Stimulated activated naive CD8-positive, alpha-beta T cell treated with anti-CD3 and anti-CD28 coated beads, Interleukin-15, Interleukin-2, amounts not matched to agents 100 ng/mL and 50 ng/mL, for 24 hours (primary cell): ENCODE data around the gene TMEM117.

Experiments used
- H3K27ac Mint-ChIP-seq: one replicate; pipeline ENCODE4 v1.8.0; 2021; ENCODE audit warnings: mild to moderate bottlenecking, mixed read lengths
- H3K27me3 Mint-ChIP-seq: one replicate; pipeline ENCODE4 v1.8.0; 2021; ENCODE audit warnings: mixed read lengths
- H3K36me3 Mint-ChIP-seq: one replicate; pipeline ENCODE4 v1.8.0; 2021; ENCODE audit warnings: low read depth, mixed read lengths
- H3K4me1 Mint-ChIP-seq: one replicate; pipeline ENCODE4 v1.8.0; 2021; ENCODE audit warnings: low read depth, mixed read lengths
- H3K4me3 Mint-ChIP-seq: one replicate; pipeline ENCODE4 v1.8.0; 2021; ENCODE audit warnings: mild to moderate bottlenecking, mixed read lengths
- H3K9me3 Mint-ChIP-seq: one replicate; pipeline ENCODE4 v1.8.0; 2021; ENCODE audit warnings: mixed read lengths

TMEM117 gene

GRCh38 chr12:44385964-44386363 is 550.1 kb downstream of the TMEM117 start:
- no peaks in the 10 kb centered on the region for H3K9me3 Mint-ChIP-seq
- no peaks in the 10 kb centered on the region for H3K27me3 Mint-ChIP-seq
- no peak overlapping the region for H3K27ac Mint-ChIP-seq
- no peak overlapping the region for H3K4me3 Mint-ChIP-seq
- no peaks in the 10 kb centered on the region for H3K4me1 Mint-ChIP-seq
- no peaks in the 10 kb centered on the region for H3K36me3 Mint-ChIP-seq

- Mint-ChIP-seq H3K27ac (no peak overlapping the region), H3K4me1 (no peaks in the 10 kb centered on the region), H3K9me3 (no peaks in the 10 kb centered on the region), H3K4me3 (no peak overlapping the region), H3K36me3 (no peaks in the 10 kb centered on the region), H3K27me3 (no peaks in the 10 kb centered on the region)
Observed at GRCh38 chr12:44387581-44387980, 551.7 kb downstream of the TMEM117 start.

- no peaks in the 10 kb centered on the region for H3K36me3 Mint-ChIP-seq
- no peaks in the 10 kb centered on the region for H3K9me3 Mint-ChIP-seq
- H3K27me3 Mint-ChIP-seq: no peaks in the 10 kb centered on the region
- no peak overlapping the region for H3K27ac Mint-ChIP-seq
- no peak overlapping the region for H3K4me3 Mint-ChIP-seq
- H3K4me1 Mint-ChIP-seq: no peaks in the 10 kb centered on the region
Observed at GRCh38 chr12:44389038-44389437, 553.2 kb downstream of the TMEM117 start.

GRCh38 chr12:44389896-44390295 is 554.0 kb downstream of the TMEM117 start:
- Mint-ChIP-seq H3K27ac (no peak overlapping the region), H3K9me3 (no peaks in the 10 kb centered on the region), H3K36me3 (no peaks in the 10 kb centered on the region), H3K27me3 (no peaks in the 10 kb centered on the region), H3K4me3 (no peak overlapping the region), H3K4me1 (no peaks in the 10 kb centered on the region)

GRCh38 chr12:44397631-44398030 is 561.8 kb downstream of the TMEM117 start:
- Mint-ChIP-seq H3K4me3 (no peak overlapping the region), H3K27me3 (no peaks in the 10 kb centered on the region)

GRCh38 chr12:44403185-44403584 is 567.3 kb downstream of the TMEM117 start:
- Mint-ChIP-seq H3K27ac (no peak overlapping the region), H3K27me3 (peaks cover 15% of the 10 kb centered on the region), H3K36me3 (no peaks in the 10 kb centered on the region), H3K9me3 (no peaks in the 10 kb centered on the region), H3K4me3 (no peak overlapping the region), H3K4me1 (no peaks in the 10 kb centered on the region)

More at GRCh38 chr12:44397631-44398030, 561.8 kb downstream of the TMEM117 start:
- Mint-ChIP-seq H3K36me3 (no peaks in the 10 kb centered on the region), H3K4me1 (no peaks in the 10 kb centered on the region), H3K27ac (no peak overlapping the region), H3K9me3 (no peaks in the 10 kb centered on the region)

DNA sequence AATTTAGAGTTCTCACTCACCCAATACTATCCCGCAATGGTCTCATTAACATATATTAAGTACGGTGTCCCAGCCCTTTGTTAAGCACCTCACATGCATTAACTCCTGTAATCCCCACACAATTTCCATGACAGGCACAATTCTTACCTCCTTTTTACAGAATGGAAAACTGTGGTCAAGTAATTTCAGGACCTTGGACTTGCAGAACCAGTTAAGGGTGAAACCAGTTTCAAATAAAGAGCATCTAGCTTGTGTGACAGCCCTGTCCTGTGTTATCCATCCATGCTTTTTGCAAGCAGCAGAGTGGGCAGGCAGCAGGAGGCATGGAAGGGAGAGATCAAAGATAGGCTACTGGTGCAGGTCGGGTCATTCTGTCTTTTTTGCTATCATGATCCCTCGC is 569.4 kb downstream of the TMEM117 start:
- H3K36me3 Mint-ChIP-seq: no peaks in the 10 kb centered on the region
- no peak overlapping the region for H3K4me3 Mint-ChIP-seq
- no peaks in the 10 kb centered on the region for H3K9me3 Mint-ChIP-seq
- no peaks in the 10 kb centered on the region for H3K4me1 Mint-ChIP-seq
- no peak overlapping the region for H3K27ac Mint-ChIP-seq
- H3K27me3 Mint-ChIP-seq: peaks cover 19% of the 10 kb centered on the region

- Mint-ChIP-seq H3K27me3 (peaks cover 22% of the 10 kb centered on the region), H3K4me3 (no peak overlapping the region), H3K4me1 (no peaks in the 10 kb centered on the region), H3K9me3 (peaks cover 8% of the 10 kb centered on the region), H3K36me3 (no peaks in the 10 kb centered on the region), H3K27ac (no peak overlapping the region)
Observed at GRCh38 chr12:44422559-44422958, 586.7 kb downstream of the TMEM117 start.

DNA sequence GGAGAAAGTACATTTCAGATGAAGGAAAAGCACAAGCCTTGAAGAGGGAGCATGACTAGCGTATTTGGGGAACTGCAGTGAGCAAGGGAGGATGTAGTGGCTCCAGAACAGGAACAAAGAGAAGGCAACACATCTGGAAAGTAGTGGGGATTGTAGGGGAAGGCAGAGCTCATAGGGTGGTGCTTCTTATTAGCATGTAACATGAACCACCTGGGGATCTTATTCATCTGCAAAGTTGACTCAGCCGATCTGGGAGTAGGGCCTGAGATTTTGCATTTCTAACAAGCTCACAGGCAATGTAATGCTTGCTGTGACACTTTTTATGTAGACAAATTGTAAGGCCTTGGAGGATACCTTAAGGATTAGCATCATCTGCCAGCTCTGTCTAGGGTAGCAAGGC is 592.9 kb downstream of the TMEM117 start:
- Mint-ChIP-seq H3K4me1 (no peaks in the 10 kb centered on the region), H3K9me3 (peaks cover 4% of the 10 kb centered on the region), H3K4me3 (no peak overlapping the region), H3K27me3 (peaks cover 11% of the 10 kb centered on the region), H3K27ac (no peak overlapping the region), H3K36me3 (no peaks in the 10 kb centered on the region)

DNA sequence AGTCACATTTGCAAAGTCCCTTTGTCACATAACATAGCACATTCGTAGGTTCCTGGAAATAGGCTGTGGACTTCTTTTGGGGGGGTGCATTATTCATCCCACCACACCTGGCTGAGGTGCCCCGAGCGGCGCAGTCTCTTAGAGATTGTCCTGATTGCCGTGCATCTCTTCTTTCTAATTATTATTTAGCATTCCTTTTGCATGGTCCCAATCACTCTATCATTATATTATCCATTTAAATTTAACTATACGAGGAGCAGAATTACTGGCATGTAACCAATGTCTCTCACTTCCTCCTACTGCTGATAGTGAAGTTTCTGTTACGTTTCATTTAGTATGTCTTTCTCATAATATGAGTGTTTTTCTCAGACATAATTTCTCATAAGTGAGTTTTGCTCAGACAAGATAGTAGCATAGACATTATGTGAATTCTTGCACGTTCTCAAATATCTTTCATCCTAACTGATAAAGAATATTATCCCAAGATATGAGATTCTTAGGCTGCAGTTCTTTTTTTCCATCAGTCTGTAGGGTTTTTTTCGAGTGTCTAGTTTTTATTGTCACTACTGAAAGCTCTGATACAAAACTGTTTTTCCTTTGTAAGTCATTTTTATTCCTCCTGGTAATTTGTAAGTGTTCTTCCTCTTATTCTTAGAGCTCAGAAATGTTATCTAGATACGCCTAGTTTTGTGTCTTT is 595.9 kb downstream of the TMEM117 start:
- no peak overlapping the region for H3K4me3 Mint-ChIP-seq

DNA sequence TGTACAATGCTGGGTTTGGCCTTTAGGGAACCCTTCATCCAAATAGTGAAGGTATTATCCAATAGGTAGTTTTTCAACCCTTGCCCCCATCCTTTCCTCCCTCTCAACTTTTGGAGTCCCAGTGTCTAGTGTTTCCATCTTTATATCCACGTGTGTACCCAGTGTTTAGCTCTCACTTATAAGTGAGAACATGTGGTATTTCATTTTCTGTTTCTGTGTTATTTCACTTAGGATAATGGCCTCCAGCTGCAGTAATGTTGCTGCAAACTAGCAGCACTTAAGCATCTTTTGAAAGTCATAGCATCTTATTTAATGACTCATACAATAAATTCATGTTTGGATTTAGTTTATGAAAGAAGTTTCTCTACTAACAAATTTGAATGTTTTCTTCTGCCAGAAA is 597.8 kb downstream of the TMEM117 start:
- Mint-ChIP-seq H3K4me3 (no peak overlapping the region), H3K4me1 (no peaks in the 10 kb centered on the region), H3K27ac (no peak overlapping the region), H3K36me3 (no peaks in the 10 kb centered on the region), H3K9me3 (no peaks in the 10 kb centered on the region), H3K27me3 (peaks cover 3% of the 10 kb centered on the region)

More for the DNA sequence above, 595.9 kb downstream of the TMEM117 start:
- Mint-ChIP-seq H3K36me3 (no peaks in the 10 kb centered on the region), H3K9me3 (no peaks in the 10 kb centered on the region), H3K27ac (no peak overlapping the region), H3K27me3 (peaks cover 5% of the 10 kb centered on the region), H3K4me1 (no peaks in the 10 kb centered on the region)

DNA sequence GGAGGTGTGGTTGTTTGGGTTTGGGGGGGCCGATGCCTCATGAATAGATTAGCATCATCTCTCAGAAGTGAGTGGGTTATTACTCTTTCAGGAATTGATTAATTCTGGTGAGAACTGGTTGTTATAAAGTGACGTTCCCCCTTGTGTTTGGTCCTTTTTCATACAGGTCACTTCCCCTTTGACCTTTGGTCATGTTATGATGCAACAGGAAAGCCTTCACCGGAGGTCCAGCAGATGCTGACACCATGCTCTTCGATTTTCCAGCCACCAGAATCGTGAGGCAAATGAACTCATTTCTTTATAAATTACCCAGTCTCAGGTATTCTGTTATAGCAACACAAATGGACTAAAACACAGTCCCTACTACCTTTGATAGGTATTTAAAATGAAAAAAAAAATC is 600.9 kb downstream of the TMEM117 start:
- no peak overlapping the region for H3K27ac Mint-ChIP-seq
- no peaks in the 10 kb centered on the region for H3K36me3 Mint-ChIP-seq
- H3K27me3 Mint-ChIP-seq: peaks cover 6% of the 10 kb centered on the region
- no peak overlapping the region for H3K4me3 Mint-ChIP-seq
- H3K9me3 Mint-ChIP-seq: no peaks in the 10 kb centered on the region
- no peaks in the 10 kb centered on the region for H3K4me1 Mint-ChIP-seq
